ENCODE measurements around the gene GTSF1L.

Gene GTSF1L

DNA sequence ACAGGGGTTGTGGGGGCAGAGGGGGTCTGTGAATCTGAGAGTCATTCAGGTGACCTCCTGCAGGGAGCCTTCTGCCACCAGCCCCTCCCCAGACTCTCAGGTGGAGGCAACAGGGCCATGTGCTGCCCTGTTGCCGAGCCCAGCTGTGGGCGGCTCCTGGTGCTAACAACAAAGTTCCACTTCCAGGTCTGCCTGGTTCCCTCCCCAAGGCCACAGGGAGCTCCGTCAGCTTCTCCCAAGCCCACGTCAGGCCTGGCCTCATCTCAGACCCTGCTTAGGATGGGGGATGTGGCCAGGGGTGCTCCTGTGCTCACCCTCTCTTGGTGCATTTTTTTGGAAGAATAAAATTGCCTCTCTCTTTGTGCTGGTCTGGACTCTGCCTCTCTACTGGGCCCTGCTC is 10.7 kb downstream of the GTSF1L start:
- no peak for DNase-seq (ENCODE audit: low read depth)

DNA sequence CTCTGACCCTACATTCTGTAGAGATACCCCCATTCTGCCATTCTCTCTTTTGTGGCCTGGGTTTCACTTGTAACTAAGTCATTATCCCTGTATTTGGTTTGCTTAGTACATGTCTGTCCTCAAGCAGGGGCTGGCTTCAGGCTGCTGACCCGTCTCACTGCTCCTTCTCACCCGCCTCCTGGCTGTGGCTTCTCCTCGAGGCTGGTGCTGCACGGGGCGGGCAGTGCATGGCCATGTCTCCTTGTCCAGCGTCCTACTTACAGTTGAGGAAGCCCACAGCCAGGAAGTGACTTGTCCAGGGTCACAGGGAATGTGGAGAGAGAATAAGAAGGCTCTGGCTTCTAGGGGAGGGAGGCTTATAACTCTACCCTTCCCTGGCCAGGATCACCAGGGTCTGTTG is 11.3 kb downstream of the GTSF1L start:
- no peak for DNase-seq (ENCODE audit: low read depth)

DNA sequence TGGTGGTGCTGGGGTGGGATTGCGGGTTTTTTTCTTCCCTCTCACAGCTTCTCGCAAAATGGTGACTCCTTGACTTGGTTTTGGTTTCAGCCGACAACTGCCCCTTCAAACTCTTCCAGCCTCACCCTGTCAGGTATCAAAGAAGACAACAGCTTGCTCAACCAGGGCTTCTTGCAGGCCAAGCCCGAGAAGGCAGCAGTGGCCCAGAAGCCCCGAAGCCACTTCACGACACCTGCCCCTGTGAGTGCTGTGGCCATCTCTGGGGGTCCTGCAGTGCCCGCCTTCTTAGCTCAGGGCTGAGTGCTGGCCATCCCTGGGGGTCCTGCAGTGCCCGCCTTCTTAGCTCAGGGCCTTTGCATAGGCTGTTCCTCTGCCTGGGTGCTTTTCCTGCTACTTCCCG is 11.8 kb downstream of the GTSF1L start:
- DNase-seq (ENCODE audit: low read depth), result no peak

DNA sequence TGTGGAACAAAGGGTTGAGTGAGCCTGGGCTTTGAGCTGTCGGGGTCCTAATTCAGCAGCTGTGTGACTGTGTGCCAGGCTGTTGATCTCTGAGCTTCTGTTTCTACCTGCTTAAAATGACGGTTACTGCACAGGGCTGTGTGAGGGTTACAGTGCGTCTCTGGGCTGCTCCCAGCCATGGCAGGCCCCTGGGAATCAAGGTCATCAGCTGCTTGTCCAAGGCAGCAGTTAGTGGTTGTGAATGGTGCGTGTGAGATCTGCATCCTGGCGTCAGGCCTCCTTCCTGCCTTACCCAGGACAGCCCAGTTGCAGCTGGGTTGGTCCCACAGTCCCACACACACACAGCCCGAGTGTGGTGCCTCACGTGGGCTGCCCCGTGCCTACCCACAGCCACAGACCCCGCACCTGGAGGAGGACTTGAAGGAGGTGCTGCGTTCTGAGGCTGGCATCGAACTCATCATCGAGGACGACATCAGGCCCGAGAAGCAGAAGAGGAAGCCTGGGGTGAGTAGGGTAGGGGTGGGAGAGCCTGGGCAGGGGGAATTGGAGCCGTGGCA is 15.6 kb downstream of the GTSF1L start:
- DNase-seq (ENCODE audit: low read depth), result no peak

DNA sequence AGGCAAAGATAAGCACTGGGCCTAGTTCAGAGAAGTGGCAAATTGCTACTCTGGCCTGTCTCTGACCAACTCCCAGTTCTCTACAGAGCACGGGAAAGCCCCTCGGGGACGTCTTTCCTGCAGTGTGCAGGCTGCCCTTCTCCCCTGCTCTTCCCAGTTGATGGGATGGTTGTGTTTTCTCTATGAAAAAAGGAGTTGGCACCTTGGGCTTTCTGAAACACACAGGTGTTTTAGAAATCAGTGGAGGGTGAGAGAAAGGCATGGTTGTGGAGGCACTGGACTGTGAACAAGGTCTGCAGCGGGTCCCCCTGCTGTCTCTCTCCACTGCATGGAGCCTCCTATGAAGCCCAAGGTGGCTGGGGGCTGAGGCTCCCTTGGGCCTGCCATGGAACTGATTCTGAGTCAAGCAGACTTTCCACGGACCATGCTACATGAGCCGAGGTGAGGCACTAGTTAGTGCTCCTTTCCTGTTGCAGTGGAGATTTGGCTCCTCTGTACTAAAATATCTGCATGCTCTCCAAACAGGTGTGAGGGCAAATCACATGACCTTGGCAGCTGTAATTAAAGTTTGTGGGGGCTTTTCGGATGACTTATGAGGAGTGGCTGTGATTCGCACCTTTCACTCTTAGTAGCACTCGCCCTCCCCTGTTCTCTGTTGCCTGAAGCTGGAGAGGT is 16.3 kb downstream of the GTSF1L start:
- DNase-seq (ENCODE audit: low read depth), result no peak

DNA sequence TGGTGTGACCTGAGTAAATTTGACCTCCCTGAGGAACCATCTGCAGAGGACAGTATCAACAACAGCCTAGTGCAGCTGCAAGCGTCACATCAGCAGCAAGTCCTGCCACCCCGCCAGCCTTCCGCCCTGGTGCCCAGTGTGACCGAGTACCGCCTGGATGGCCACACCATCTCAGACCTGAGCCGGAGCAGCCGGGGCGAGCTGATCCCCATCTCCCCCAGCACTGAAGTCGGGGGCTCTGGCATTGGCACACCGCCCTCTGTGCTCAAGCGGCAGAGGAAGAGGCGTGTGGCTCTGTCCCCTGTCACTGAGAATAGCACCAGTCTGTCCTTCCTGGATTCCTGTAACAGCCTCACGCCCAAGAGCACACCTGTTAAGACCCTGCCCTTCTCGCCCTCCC is 24.3 kb downstream of the GTSF1L start:
- DNase-seq (ENCODE audit: low read depth), result no peak

DNA sequence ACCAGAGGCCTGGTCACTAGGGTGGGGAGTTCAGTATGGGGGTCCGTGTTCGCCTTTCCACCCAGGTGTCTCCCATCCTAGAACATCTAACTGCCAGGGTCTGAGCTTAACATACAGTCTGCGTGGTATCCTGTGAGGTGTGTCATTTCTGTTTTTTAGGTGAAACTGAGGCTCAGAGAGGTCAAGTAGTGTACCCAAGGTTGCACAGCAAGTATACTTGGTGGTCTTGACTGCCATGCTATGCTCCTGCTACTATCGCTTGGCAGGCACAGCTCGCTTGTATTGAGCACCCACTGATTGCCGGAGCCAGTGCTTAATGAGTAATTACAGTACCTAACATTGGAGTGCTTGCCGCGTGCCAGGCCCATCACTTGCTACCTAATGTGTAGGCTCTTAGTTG is 26.2 kb downstream of the GTSF1L start:
- DNase-seq (ENCODE audit: low read depth), result no peak

DNA sequence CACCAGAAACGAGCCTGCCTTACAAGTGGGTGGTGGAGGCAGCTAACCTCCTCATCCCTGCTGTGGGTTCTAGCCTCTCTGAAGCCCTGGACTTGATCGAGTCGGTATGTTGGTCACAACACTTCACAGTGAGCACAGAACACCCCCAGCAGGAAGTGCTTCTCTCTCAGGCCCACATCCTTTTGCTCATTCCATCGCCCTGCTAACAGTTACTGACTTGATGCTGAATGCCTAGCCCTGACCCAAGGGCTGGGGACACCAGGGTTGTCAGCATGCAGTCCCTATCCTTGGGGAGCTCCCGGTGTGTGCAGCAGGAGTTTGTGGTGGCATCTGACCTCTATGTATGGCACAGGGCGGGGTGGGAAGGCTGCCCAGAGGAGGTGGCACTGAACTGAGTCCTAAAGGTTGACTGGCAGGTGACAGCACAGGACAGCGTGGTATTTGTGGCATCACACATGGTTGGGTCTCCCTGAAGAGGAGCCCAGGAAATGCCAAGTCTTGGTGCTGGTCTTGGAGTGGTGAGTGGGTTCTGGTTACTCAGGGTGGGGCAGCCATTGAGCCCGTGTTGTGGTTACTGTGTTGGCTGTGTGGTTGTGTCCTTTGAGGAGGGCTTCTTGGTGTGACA is 26.7 kb downstream of the GTSF1L start:
- no peak for DNase-seq (ENCODE audit: low read depth)

DNA sequence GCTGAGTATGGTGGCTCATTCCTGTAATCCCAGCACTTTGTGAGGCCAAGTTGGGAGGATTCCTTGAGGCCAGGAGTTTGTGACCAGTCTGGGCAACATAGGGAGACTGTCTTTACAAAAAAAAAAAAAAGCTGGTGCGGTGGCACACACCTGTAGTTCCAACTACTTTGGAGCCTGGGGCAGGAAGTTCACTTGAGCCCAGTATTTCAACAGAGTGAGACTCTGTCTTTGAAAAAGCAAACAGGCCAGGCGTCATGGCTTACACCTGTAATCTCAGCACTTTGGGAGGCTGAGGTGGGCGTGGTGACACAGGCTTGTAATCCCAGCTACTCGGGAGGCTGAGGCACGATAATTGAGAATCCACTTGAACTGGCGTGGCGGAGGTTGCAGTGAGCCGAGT is 31.2 kb downstream of the GTSF1L start:
- no peak for DNase-seq (ENCODE audit: low read depth)

DNA sequence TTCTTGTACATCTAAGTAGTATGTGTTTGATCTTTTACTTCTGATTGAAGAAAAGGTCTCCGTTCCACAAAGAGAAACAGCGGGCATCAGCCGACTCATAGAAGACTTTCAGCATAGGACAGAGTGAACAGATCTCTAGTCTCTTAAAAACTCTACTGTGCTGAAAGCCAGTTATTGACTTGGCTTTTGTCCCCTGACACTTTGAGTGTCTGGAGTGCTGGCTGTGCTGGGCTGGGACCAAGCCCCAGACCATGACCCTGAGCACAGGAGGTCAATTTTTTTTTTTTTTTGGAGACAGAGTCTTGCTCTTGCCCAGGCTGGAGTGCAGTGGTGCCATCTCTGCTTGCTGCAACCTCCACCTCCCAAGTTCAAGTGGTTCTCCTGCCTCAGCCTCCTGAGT is 32.0 kb downstream of the GTSF1L start:
- no peak for DNase-seq (ENCODE audit: low read depth)

DNA sequence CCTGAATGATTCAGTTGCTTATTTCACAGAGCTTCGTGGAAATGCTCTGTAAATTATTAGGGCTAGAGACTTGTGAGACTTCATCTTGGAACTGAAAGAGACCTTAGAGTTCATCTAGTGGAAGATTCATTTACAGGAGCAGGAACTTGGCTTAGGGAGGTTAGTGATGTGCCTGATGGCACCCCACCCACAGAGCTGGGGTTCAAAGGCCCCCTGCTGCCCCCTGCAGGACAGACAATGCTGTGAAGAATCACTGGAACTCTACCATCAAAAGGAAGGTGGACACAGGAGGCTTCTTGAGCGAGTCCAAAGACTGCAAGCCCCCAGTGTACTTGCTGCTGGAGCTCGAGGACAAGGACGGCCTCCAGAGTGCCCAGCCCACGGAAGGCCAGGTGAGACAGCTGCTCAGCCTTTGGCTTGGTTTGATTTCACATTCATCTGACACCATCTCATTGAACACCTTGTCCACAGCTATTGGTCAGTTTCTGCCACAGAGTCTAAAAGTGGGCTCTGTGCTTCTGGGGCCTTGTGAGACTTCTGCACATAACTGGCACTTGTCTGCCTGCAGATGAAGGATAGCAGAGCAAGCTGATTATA is 34.8 kb downstream of the GTSF1L start:
- no peak for DNase-seq (ENCODE audit: low read depth)

DNA sequence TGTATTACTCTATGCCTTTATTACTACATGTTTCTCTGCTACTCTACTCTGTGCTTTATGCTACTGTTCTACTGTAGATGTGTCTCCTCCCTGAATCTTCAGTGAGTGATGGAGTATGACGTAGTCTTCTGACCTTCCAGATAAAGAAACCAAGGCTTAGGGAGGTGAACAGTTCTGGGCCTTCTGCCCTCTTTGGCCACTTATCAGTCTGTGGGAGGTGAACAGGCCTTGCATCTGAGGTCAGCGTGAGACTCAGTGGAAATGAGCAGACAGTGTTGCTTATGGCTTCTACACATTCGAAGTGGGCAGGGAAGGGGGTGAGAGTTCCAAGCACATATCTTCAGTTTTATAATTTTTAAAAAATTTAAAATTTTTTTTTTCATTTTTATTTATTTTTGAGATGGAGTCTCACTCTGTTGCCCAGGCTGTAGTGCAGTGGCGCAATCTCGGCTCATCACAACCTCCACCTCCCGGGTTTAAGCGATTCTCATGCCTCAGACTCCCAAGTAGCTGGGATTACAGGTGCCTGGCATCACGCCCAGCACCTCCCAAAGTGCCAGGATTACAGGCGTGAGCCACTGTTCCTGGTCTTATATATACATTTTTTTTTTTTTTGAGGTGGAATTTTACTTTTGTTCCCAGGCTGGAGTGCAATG is 35.7 kb downstream of the GTSF1L start:
- DNase-seq (ENCODE audit: low read depth), result no peak

DNA sequence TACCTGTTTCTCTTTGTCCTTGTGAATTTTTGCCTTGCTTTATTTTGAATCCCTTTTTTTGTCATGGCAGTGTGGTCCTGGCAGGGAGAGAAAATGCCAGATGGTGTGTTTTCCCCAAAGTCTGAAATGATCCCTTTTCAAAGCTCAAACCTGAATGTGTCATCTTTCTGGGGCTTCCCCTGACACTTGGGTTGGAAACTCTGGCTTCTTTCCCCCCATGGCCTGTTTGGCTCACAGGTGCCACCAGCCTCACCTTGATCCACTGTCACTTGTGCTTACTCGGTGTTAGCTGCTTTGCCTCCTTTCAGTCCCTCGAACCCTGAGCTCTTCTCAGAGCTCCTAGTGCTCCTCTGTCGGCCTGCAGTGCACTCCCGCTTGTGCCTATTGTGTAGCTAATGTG is 37.6 kb downstream of the GTSF1L start:
- no peak for DNase-seq (ENCODE audit: low read depth)

DNA sequence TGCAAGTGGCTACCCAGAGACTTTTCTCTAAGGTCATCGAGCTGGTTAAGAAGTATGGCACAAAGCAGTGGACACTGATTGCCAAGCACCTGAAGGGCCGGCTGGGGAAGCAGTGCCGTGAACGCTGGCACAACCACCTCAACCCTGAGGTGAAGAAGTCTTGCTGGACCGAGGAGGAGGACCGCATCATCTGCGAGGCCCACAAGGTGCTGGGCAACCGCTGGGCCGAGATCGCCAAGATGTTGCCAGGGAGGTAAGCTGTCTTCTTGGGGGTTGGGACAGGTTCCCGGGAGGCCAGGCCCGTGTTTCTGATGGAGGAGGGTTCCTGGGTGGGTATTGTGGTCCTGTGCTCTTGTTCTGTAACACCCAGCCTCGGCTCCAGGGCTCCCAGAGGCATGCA is 40.0 kb downstream of the GTSF1L start:
- DNase-seq (ENCODE audit: low read depth), result no peak

DNA sequence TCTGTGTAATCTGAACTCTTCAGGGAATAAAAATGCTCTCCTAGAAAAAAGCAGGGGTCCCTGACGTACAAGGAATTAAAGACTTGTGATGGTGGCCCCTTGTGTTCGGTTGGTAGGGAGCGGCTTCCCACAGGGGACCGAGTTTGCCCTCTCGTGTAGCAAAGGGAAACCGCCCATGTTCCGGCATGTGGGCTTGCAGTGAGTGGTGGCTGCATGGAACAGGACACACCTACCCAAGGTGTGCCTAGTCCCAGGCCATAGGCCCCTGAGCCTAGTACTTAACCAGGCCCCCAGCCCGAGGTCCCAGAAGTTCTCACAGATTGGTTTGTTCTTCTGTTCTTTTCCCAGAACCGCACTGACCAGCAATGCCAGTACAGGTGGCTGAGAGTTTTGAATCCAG is 44.4 kb downstream of the GTSF1L start:
- DNase-seq (ENCODE audit: low read depth), result no peak

DNA sequence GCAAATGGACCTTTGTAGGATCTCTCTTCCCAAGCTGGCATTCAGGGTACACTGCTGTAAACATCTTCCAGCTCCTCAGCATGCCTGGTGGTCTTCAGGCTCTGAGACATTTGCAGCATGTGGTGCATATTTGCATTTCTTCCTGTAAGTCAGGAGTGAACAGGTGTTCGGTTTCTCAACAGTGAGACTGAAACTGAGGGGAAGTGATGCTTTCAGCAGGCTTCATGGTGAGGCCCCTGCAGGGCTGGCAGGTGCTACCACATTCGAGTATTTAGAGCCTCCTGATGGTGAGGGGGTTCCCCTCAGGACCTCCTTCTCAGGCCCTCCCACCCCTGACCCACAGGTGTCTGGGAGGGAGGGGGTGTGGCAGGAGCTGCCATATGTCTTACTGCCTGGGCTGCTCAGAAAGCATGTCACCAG is 44.8 kb downstream of the GTSF1L start:
- no peak for DNase-seq (ENCODE audit: low read depth)

DNA sequence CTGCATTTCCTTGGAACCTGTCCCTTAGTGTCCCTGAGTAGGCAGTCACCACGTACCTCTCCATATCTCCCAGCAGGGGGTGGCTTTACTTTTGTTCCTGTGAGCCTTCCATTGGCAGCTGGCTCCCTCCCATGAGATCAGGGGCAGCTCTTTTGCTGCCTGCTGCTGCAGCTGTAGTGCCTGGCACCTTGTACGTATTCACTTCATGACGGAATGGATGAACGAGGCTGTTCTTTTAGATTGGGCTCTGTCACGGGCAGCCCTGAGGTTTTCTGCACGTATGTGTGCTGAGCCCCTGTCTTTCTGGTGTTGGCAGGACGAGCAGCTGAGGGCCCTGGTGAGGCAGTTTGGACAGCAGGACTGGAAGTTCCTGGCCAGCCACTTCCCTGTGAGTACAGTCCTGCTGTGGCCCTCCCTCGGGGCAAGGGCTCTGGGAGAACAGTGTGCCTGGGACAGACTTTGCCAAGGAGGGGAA is 45.3 kb downstream of the GTSF1L start:
- no peak for DNase-seq (ENCODE audit: low read depth)

DNA sequence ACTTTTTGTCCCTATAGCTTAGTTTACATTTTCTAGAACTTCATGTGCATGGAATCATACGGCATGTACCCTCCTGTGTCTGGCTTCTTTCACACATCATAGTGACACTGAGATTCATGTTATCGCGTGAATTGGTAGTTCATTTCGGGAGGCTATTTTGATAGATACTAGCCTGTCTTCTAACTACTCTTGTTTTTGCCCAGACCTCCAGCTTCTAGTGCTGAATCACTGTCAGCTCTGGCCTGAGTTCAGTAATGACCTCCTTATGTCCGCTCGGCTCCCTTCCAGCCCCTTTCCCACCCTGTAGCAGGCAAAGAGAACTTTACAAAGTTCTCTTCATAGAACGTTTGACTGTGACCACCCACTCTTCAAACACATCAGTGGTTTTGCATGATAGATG is 45.8 kb downstream of the GTSF1L start:
- no peak for DNase-seq (ENCODE audit: low read depth)

DNA sequence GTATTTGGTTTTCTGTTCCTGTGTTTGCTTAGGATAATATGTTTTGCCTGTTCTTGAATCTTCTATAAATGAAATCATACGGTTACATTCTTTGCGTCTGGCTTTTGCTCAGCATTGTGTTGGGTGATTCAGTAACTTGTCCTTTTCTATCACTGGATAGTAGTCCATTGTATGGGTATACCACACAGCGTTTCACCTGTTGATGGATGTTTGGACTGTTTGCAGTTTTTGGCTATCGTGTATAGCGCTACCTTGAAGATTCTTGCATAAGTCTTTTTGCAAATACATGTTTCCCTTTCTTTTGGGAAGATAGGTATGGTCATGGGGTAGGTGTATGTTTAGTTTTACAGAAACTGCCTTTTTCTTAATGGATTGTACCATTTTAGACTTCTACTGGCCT is 50.4 kb downstream of the GTSF1L start:
- no peak for DNase-seq (ENCODE audit: low read depth)

Data from activated T-helper 1 cell treated with Interleukin-2 at 50 U/mL for 16 hours (primary cell).